Liver (tissue), 9 donors: ENCODE results near the gene P2RX5. TPM values are rescaled to one million over a fixed set of nuclear protein-coding genes. Genes with fewer than 3 reads are reported as not detected.

Source experiments
- DNase-seq: peaks from one replicate; pipeline ENCODE4 v3.0.0-alpha.2; 2017; ENCODE audit warnings: low spot score
- H3K27ac ChIP-seq, 2 donors: one replicate each; pipeline ENCODE4 v1.7.0; 2013; ENCODE audit warnings: inconsistent platforms in 2 of 2, low read length in 2 of 2, control low read depth in 1 of 2, low read depth in 1 of 2, mild to moderate bottlenecking in 1 of 2
- H3K27me3 ChIP-seq, 4 donors: one replicate each; pipeline versions ENCODE4 v1.6.1 to v1.7.0; 2013; ENCODE audit warnings: low read length in 3 of 4, inconsistent platforms in 1 of 4, mild to moderate bottlenecking in 1 of 4, moderate library complexity in 1 of 4; ENCODE audit not compliant: control insufficient read depth in 4 of 4, insufficient read depth in 4 of 4
- H3K36me3 ChIP-seq, 4 donors: one replicate each; pipeline versions ENCODE4 v1.6.1 to v1.7.0; 2013; ENCODE audit warnings: low read length in 3 of 4, mild to moderate bottlenecking in 3 of 4, low read depth in 1 of 4, moderate library complexity in 1 of 4; ENCODE audit not compliant: control insufficient read depth in 4 of 4, insufficient read depth in 3 of 4
- H3K4me1 ChIP-seq, 4 donors: one replicate each; pipeline versions ENCODE4 v1.6.1 to v1.7.0; 2013; ENCODE audit warnings: low read length in 3 of 4, mild to moderate bottlenecking in 3 of 4, moderate library complexity in 1 of 4; ENCODE audit not compliant: control insufficient read depth in 4 of 4, insufficient read depth in 4 of 4
- H3K4me3 ChIP-seq, 3 donors: one replicate each; pipeline versions ENCODE4 v1.6.1 to v1.7.0; 2013; ENCODE audit warnings: low read length in 3 of 3, control low read depth in 1 of 3, low read depth in 1 of 3, mild to moderate bottlenecking in 1 of 3
- H3K9ac ChIP-seq, 2 donors: one replicate each; pipeline ENCODE4 v1.7.0; 2013; ENCODE audit warnings: low read length in 2 of 2, mild to moderate bottlenecking in 2 of 2, moderate library complexity in 2 of 2, control low read depth in 1 of 2, low read depth in 1 of 2
- H3K9me3 ChIP-seq, 4 donors: one replicate each; pipeline versions ENCODE4 v1.6.1 to v1.7.0; 2013; ENCODE audit warnings: low read length in 3 of 4; ENCODE audit not compliant: control insufficient read depth in 4 of 4
- EGR1 ChIP-seq, 2 donors: IDR thresholded peaks; 2 replicates each; pipeline ENCODE4 v1.6.1; 2016 to 2018; ENCODE audit warnings: antibody characterized with exemption in 2 of 2, low read depth in 2 of 2
- FOXA1 ChIP-seq: IDR thresholded peaks from 2 replicates; pipeline ENCODE4 v1.6.1; 2016; ENCODE audit warnings: antibody characterized with exemption
- FOXA2 ChIP-seq: IDR thresholded peaks from 2 replicates; pipeline ENCODE4 v1.6.1; 2016; ENCODE audit warnings: antibody characterized with exemption
- GABPA ChIP-seq, 2 donors: IDR thresholded peaks in 1 of 2; conservative IDR thresholded peaks in 1 of 2; 2 replicates each; pipeline ENCODE4 v1.6.1; 2016; ENCODE audit warnings: antibody characterized with exemption in 2 of 2, mild to moderate bottlenecking in 1 of 2, moderate library complexity in 1 of 2
- HNF4G ChIP-seq: IDR thresholded peaks from 2 replicates; pipeline ENCODE4 v1.6.1; 2016; ENCODE audit warnings: antibody characterized with exemption
- JUND ChIP-seq, 2 donors: IDR thresholded peaks; 2 replicates each; pipeline ENCODE4 v1.6.1; 2016; ENCODE audit warnings: antibody characterized with exemption in 2 of 2
- NR2F2 ChIP-seq: IDR thresholded peaks from 2 replicates; pipeline ENCODE4 v1.6.1; 2016; ENCODE audit warnings: antibody characterized with exemption
- RAD21 ChIP-seq, 2 donors: IDR thresholded peaks; 2 replicates each; pipeline ENCODE4 v1.6.1; 2016; ENCODE audit warnings: antibody characterized with exemption in 2 of 2, mild to moderate bottlenecking in 2 of 2
- SP1 ChIP-seq: IDR thresholded peaks from 2 replicates; pipeline ENCODE4 v1.6.1; 2018; ENCODE audit warnings: antibody characterized with exemption, mild to moderate bottlenecking
- TAF1 ChIP-seq: conservative IDR thresholded peaks from 2 replicates; pipeline ENCODE4 v1.6.1; 2016; ENCODE audit warnings: antibody characterized with exemption, mild to moderate bottlenecking
- WGBS: extraction: QIAGEN DNeasy Blood & Tissue Kit; methylation state at CpG from one replicate; pipeline ENCODE4 v1.1.7; 2013; 5-methylcytosine and 5-hydroxymethylcytosine counted together
- polyA plus RNA-seq, 2 donors: library from polyadenylated mRNA; stranded (reverse) in 1 of 2; unstranded in 1 of 2; fragments of 200-250 nt in 1 of 2; fragments of >200 nt in 1 of 2; fragmentation: Nextera tagmentation in 1 of 2; extraction: Ambion mirVana in 1 of 2; gene quantifications; one replicate each; pipeline versions ENCODE4 v1.2.1 to v1.2.3, GENCODE V29; 2013 to 2015
- total RNA-seq, 2 donors: library from RNA; depleted of rRNA; stranded (reverse); fragments of >200 nt; gene quantifications; one replicate each; pipeline ENCODE4 v1.2.3, GENCODE V29; 2014
- TF ChIP-seq, protein P1 (sequence below): IDR thresholded peaks from 2 replicates; pipeline ENCODE4 v1.6.1; 2016; ENCODE audit warnings: antibody characterized with exemption
- donor health status: healthy.
- donor health status: healthy.
- donor health status: healthy.
- donor health status: healthy.
- donor health status: healthy.

The P2RX5 gene
- total and polyA plus RNA-seq, 4 donors, result 0.31 to 1.8 (median 1.1) TPM

DNA sequence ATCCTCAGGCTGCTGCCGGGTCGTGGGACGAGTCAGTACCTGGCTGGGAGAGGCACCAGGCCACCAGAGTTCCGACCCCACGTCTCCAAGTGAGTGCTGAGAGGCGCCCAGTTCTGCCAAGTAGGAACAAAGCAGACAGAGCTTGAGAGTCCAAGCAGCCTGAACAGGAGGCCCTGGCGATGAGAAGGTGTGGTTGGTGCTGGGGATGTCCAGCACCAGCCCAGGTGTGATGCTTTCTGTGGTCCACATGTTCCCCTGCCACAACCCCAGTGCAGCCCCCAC, 38.4 kb downstream of the P2RX5 start:
- TF ChIP-seq EGR1 (IDR thresholded peaks at IDR 0.05; ENCODE audit: low read depth in 2 of 2) (no peak), NR2F2 (no peak), FOXA1 (no peak), SP1 (no peak), JUND (IDR thresholded peaks at IDR 0.05) (no peak), FOXA2 (no peak), TAF1 (no peak), GABPA (IDR thresholded peaks at IDR 0.05 in 1 of 2, conservative IDR thresholded peaks at IDR 0.05 in 1 of 2) (no peak), RAD21 (IDR thresholded peaks at IDR 0.05) (no peak)
- TF ChIP-seq, protein P1, sequence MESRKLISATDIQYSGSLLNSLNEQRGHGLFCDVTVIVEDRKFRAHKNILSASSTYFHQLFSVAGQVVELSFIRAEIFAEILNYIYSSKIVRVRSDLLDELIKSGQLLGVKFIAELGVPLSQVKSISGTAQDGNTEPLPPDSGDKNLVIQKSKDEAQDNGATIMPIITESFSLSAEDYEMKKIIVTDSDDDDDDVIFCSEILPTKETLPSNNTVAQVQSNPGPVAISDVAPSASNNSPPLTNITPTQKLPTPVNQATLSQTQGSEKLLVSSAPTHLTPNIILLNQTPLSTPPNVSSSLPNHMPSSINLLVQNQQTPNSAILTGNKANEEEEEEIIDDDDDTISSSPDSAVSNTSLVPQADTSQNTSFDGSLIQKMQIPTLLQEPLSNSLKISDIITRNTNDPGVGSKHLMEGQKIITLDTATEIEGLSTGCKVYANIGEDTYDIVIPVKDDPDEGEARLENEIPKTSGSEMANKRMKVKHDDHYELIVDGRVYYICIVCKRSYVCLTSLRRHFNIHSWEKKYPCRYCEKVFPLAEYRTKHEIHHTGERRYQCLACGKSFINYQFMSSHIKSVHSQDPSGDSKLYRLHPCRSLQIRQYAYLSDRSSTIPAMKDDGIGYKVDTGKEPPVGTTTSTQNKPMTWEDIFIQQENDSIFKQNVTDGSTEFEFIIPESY, result no peak
- H3K9me3 ChIP-seq, result no peaks in the 10 kb centered on the region
- H3K27me3 ChIP-seq, result no peaks in the 10 kb centered on the region
- H3K36me3 ChIP-seq, result peaks cover 0 to 6% (median under 1%) of the 10 kb centered on the region in 4 donors
- peaks cover 6 to 25% (median 7%) of the 10 kb centered on the region in 4 donors for H3K4me1 ChIP-seq
- no peak overlapping the region for H3K9ac ChIP-seq
- no peak overlapping the region for H3K27ac ChIP-seq
- H3K4me3 ChIP-seq, result no peak overlapping the region
- DNase-seq, result no peak
- WGBS, result 93% methylated on average over 7 of the region's 7 CpGs

DNA sequence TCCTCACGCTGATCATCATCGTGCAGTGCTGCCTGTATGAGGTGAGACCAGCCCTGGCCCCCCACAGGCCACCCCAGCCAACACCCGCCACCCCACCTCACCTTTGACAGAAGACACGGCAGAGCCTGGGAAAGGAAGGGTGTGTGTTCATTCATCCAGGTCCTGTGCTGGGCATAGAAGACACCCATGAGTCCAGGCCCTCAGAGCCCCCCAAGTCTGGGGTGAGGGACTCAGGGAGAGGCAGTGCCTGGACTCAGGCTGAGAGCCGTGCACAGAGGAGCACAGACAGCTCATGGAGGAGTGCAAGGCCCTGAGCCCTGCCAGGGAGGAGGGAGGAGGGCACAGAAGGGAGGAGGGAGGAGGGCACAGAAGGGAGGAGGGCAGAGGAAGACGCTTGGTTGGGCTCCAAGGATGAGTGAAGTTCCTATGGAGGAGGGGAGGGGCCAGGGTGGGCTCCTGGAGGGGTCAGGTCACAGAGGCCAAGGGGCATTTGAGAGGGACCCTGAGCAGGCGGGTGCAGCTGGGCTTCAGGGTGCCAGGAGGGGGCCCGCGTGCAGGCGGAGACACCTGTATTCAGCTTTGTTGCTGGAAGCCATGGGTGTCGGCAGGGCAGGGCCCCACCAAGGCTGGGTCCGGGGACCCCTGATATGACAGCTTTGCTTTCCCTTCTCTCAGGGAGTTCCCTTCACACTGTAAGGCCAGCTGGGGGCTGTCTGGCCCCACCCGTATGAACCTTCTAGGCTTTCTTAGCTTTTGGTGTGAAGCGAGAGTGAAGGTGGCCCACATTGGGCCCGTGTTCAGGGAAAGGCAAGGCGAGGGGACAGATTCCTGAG, 39.0 kb downstream of the P2RX5 start:
- H3K36me3 ChIP-seq, result peaks cover 0 to 6% (median under 1%) of the 10 kb centered on the region in 4 donors
- peaks cover 6 to 21% (median 7%) of the 10 kb centered on the region in 4 donors for H3K4me1 ChIP-seq
- DNase-seq, result no peak
- no peak overlapping the region for H3K4me3 ChIP-seq
- no peak overlapping the region for H3K27ac ChIP-seq
- no peak for TF ChIP-seq NR2F2
- H3K9me3 ChIP-seq, result no peaks in the 10 kb centered on the region
- no peak overlapping the region for H3K9ac ChIP-seq
- 93% methylated on average over 16 of the region's 16 CpGs for WGBS
- no peaks in the 10 kb centered on the region for H3K27me3 ChIP-seq

- no peak for DNase-seq
- Histone ChIP-seq H3K4me3 (no peak overlapping the region), H3K27ac (no peak overlapping the region), H3K36me3 (peaks cover 0 to 6% (median under 1%) of the 10 kb centered on the region in 4 donors), H3K4me1 (peaks cover 2 to 15% (median 5%) of the 10 kb centered on the region in 4 donors), H3K9ac (no peak overlapping the region), H3K27me3 (no peaks in the 10 kb centered on the region), H3K9me3 (no peaks in the 10 kb centered on the region)
- TF ChIP-seq, protein P1, result no peak
- no peak for TF ChIP-seq HNF4G
- no peak for TF ChIP-seq FOXA2
- 88% methylated on average over 16 of the region's 16 CpGs for WGBS
Measured at GRCh38 chr17:3656353-3656752, 39.6 kb downstream of the P2RX5 start.
